D721Med (cell line): ENCODE measurements around the gene NOTCH1.

Experiments
- DNase-seq: peaks from one replicate; pipeline ENCODE4 v3.0.0; 2011; ENCODE audit warnings: low spot score; ENCODE audit not compliant: insufficient read length
- FAIRE-seq: peaks from 2 replicates; lab custom pipeline; 2011; peaks lifted over from hg19 to GRCh38; lab: Jason Lieb, UNC
- TF ChIP-seq, protein P1 (sequence below): IDR thresholded peaks from 2 replicates; pipeline ENCODE4 v1.5.1; 2012; ENCODE audit warnings: mild to moderate bottlenecking, control low read depth; ENCODE audit not compliant: insufficient read depth; ENCODE audit errors: missing control alignments

NOTCH1 gene

DNA sequence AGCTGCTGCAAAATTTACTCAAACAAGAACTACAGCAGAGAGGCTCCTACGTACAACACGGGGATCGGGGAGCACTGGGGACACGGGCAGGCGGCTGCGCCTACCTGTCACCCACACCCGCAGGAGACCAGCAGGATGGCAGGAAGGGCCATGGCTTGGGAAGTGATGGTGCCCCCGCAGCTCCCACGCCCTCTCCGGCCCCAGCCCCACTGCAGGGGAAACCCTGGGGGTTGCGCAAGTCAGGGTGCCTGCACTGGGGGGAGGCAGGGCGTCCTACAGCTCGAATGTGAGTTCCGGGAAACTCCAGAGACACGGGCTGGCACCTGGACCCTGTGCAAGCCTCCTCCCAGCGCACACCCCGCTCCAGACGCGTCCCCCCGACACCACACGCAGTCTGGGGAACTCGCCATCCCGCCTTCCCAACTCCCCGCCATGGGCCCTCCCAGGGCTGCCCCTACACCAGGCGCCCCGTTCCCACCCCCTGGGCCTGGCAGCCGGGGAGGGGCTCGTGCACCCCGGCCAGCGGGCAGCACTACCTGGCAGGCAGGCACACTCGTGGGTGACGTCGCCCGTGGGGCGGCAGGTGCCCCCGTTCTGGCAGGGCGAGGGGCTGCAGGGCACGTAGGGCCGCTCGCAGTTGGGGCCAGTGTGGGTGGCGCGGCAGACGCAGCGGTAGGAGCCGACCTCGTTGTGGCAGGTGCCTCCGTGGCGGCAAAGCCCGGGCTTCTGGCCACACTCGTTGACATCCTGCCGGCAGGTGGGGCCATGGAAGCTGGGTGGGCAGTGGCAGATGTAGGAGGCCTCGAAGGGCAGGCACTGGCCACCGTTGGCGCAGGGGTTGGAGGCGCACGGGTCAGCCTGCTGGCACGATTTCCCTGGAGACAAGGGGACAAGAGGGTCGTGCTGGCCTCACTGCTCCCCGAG, 23.3 kb downstream of the NOTCH1 start:
- TF ChIP-seq, protein P1, sequence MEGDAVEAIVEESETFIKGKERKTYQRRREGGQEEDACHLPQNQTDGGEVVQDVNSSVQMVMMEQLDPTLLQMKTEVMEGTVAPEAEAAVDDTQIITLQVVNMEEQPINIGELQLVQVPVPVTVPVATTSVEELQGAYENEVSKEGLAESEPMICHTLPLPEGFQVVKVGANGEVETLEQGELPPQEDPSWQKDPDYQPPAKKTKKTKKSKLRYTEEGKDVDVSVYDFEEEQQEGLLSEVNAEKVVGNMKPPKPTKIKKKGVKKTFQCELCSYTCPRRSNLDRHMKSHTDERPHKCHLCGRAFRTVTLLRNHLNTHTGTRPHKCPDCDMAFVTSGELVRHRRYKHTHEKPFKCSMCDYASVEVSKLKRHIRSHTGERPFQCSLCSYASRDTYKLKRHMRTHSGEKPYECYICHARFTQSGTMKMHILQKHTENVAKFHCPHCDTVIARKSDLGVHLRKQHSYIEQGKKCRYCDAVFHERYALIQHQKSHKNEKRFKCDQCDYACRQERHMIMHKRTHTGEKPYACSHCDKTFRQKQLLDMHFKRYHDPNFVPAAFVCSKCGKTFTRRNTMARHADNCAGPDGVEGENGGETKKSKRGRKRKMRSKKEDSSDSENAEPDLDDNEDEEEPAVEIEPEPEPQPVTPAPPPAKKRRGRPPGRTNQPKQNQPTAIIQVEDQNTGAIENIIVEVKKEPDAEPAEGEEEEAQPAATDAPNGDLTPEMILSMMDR = no peak
- DNase-seq = no peak
- FAIRE-seq = no peak

DNA sequence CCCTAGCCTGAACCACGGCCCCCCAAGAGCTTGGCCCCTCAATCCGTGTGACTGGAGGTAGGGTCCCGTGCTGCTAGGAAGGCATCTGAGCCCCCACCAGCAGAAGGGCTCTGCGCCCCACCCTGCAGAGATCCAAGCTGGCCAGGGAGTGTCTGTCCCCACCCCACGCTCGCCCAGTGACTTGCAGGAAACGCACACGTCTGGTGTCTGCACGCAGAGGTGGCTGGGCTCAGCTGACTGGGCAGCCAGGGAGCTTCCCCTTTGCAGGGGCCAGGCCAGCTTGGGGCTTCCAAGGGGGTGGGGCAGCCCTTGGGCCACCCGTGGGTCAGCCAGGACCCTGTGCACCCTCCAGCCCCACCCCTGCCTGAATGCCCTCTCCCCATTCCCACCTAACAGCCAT, 24.3 kb downstream of the NOTCH1 start:
- TF ChIP-seq, protein P1 = no peak
- DNase-seq (no peak), FAIRE-seq (no peak)

DNA sequence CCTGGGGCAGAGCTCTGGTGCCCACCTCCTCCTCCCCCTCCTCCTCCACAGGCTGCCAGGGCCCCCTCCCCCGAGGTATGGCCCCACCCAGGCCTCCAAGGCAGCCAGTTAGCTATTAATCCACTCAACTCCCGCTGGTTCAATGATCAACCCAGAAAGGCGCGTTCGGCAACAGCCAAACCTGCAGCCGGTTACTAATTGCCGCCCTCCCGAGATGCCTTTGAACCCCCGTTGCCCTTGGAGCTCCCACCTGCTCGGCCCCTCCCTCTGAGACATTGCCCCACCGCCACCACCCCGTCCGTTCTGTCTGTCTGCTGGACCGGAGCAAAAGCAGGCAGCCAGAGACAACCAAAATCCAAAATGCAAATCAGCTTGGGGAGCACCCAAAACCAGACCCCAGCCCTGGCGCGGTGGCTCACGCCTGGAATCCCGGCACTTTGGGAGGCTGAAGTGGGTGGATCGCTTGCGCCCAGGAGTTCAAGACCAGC, 25.8 kb downstream of the NOTCH1 start:
- DNase-seq (no peak), FAIRE-seq (no peak)
- TF ChIP-seq, protein P1 = no peak

DNA sequence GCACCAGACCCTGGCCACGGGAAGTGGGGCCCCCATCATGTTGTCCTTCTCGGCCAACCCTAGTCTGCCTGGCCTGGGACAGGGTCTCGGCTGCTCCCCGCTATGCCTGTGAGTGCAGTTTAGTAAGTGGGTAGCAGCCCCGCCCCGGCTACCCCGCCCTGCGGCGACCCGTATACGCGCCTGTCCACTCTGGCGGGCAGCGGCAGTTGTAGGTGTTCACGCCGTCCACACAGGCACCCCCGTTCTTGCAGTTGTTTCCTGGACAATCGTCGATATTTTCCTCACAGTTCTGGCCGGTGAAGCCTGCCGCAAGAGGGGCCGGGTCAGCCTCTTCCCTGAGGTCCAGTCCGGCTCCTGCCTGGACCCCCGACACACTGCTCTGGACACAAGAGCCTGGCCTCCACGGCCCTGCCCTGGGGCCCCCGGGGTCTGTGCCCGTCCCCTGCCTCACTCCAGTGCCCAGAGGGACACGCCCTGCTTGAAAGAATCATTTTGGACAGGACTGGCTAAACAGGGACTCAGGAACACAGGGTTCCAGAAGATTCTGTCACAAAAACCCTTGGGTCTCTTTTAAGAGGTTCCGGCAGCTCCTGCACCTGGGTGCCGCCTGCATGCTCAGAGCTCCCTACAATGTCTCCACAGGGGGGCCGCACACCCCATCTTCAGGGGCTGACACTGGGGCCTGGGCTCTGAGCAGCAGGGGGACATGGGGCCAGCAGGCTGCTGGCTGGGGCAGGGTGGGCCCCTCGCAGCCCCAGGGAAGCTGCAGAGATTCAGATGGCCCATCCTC, 26.4 kb downstream of the NOTCH1 start:
- FAIRE-seq (no peak), DNase-seq (no peak)
- TF ChIP-seq, protein P1 = no peak

DNA sequence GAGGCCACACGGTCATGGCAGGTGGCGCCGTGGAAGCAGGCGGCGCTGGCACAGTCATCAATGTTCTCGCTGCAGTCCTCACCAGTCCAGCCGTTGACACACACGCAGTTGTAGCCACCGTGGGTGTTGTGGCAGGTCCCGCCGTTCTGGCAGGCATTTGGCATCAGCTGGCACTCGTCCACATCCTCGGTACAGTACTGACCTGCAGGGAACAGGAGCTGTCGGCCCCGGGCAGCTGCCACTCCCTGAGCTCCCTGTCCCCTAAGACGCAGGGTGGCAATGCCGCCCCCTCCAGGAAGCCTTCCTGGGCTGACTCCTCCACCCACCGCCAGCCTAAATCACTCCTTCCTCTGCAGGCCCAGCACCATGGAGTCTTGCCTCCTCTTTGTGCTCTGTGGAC, 27.2 kb downstream of the NOTCH1 start:
- FAIRE-seq = no peak
- TF ChIP-seq, protein P1 = no peak

DNA sequence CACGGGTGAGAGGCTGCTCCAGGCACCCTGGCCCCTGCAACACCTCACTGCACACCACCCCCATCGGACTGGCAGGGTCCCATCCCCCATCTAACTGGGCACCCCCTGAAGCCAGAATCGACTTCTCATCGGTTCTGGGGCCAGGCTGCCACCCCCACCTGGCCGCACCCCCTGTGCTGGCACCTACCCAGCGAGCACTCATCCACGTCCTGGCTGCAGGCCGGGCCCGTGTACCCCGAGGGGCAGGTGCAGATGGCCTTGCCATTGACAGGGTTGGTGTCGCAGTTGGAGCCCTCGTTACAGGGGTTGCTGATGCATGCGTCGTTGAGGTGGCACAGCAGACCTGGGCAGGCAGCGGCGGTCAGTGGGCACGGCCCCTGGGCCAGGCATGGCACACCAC, 27.9 kb downstream of the NOTCH1 start:
- FAIRE-seq (no peak), DNase-seq (no peak)
- TF ChIP-seq, protein P1 = no peak

More for the DNA sequence above, 27.2 kb downstream of the NOTCH1 start:
- DNase-seq = no peak
